GOT3 (cell line): Measurements from ENCODE around the gene PILRA.
"Not testable (repeated sequence)": the region's sequence is repeated elsewhere in the genome, so short reads cannot be mapped to it uniquely, and the experiment has no call there.

Source experiments
- DNase-seq: peaks from one replicate; lab custom pipeline; 2025; ENCODE audit warnings: mixed read lengths; lab: John Stamatoyannopoulos, UW

Gene PILRA

DNA sequence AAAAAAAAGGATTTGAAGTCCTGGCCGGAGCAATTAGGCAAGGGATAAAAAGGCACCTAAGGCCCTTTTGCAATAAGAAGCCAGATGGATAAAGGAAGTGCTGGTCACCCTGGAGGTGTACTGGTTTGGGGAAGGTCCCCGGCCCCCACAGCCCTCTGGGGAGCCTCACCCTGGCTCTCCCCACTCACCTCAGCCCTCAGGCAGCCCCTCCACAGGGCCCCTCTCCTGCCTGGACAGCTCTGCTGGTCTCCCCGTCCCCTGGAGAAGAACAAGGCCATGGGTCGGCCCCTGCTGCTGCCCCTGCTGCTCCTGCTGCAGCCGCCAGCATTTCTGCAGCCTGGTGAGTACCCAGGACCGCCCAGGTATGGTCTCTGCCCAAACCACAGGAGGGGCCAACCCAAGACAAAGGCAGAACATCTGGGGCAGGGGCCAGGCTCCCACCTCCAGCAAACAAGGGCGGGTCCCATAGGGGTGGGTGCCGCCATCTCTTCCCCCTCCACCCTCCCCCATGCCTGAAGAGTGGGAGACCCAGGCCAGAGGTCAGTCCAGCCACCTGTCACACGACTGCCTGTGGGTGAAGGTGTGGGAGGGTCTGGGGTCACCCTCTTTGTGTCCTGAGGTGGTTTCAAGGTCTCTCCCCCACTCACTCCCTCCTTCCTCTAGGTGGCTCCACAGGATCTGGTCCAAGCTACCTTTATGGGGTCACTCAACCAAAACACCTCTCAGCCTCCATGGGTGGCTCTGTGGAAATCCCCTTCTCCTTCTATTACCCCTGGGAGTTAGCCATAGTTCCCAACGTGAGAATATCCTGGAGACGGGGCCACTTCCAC, 15.0 kb upstream of the PILRA start, which contains the start of gene PILRB:
TSS of gene PILRB (plus strand) at position 91 of the 830 bp plus-strand sequence. CDS start at position 277, 186 bp downstream.
- no peak for DNase-seq

DNA sequence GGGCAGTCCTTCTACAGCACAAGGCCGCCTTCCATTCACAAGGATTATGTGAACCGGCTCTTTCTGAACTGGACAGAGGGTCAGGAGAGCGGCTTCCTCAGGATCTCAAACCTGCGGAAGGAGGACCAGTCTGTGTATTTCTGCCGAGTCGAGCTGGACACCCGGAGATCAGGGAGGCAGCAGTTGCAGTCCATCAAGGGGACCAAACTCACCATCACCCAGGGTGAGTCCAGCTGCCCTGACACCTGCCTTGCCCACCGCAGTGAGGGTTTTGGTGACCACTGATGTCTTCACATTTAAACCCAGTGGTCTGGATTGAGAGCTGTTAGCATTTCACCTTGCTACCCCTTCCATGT, 14.5 kb upstream of the PILRA start:
- no peak for DNase-seq

DNA sequence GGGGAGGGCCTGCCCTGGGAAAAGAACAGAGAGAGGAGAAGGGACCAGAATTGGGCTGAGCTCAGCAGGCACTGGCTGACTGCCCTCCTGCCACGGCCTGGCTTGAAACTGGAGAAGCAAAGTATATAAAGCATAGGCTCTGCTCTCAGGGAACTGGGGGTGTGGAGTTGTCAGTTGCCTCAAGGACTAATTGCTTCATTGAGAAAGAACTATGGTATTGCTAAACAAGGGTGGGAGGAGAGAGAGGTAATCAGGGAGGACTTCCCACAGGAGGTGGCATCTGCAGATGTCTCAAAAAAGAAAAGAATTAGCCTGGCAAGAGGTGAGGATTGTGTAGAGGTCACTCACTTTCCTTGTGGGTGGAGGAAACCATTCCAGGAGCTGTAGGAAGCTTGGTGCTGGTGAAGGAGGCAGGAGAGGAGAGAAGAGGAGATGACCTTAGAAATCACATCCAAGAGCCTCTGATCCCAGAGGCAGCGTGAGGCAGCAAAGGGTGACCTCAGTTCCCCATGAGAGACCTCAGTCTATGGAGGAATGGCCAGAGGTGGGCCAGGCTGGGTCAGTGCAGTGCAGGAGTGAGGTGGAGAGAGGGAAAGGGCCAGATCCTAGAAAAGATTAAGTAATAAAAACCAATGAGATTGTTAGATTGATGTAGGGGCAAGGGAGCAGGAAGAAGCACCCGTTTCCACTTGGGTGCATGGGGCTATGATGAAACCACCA, 13.0 kb upstream of the PILRA start:
- DNase-seq = no peak

DNA sequence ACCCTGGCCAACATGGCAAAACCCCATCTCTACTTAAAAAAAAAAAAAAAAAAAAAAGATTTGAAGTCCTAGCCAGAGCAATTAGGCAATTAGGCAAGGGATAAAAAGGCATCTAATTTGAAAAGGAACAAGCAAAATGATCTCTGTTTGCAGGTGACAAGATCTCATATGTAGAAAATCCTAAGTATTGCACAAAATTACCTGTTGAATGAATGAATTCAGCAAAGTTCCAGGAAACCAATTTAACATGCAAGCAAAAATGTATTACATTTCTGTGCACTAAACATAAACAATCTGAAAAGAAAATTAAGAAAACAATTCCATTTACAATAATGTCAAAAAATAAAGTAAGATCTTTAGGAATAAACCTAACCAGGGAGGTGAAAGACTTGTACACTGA, 10.2 kb upstream of the PILRA start:
- no peak for DNase-seq

DNA sequence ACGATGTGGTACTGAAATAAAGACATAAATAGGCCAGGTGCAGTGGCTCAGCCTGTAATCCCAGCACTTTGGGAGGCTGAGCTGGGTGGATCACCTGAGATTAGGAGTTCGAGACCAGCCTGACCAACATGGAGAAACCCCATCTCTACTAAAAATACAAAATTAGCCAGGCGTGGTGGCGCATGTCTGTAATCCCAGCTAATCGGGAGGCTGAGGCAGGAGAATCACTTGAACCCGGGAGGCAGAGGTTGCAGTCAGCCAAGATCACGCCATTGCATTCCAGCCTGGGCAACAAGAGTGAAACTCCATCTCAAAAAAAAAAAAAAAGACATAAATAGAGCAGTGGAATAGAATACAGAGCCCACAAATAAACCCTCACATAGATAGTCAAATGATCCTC, 9.5 kb upstream of the PILRA start:
- DNase-seq = not testable (repeated sequence)

DNA sequence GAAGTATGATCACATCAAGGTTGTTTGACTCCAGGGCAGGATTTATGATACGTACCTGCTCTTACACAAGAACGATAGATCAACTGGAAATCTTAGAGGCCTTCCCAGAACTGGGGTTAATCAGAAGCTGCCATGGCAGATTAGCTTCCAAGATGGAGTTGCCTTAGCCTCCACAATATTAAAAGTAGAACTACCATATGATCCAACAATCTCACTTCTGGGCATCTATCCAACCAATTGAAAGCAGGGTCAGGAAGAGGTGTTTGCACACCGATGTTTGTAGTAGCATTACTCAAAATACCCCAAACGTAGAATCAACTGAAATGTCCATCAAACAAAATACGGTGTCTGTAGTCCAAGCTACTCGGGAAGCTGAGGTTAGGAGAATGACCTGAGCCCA, 8.8 kb upstream of the PILRA start:
- DNase-seq = no peak

DNA sequence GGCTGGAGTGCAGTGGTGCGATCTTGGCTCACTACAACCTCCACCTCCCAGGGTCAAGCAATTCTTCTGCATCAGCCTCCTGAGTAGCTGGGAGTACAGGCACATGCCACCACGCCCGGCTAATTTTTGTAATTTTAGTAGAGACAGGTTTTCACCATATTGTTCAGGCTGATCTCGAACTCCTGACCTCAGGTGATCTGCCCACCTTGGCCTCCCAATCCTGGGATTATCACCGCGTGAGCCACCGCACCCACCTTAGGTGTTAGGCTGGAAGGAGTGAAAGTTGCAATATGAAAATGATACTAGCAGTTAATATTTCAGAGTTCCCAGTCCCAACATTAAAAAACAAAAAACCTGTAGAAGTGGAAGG, 7.3 kb upstream of the PILRA start:
- DNase-seq = not testable (repeated sequence)

DNA sequence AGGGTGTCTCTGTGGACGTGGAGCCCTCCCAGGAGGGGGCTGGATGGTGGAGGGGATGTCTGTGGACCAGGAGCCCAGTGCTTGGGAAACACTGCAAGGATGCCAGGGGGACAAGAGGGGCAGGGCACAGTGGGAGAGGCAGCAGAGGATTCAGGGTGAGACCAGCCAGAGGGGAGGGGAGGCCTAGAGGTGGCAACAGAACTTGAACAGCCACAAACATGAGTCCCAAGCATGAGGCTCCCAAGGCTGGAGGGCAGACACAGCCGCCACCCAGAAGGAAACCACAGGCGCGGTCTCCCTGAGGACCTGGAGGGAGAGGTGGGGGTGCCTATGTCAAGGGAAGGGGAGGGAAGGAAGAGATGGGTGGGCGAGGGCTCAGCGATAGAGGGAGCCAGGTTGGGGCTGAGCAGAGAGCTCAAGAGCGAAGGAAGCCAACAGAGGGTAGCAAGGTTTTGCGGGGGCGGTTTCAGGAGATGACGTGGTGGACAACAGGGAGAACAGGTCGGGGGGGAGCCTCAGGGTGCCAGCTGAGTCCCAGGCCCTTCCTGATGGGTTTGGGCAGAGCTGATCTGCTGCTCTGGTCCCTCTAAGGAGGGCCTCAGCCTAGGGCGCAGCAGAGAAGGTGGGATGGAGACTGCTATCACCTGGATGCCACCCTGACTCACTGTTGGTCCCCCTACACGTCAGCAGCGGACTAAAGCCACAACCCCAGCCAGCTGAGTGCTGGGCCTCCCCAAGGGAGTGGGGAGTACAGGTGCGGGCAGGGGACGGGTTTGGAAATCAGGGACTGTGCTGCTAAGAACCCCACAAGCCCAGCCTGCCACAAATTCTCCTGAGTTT, 6.7 kb upstream of the PILRA start:
- no peak for DNase-seq

DNA sequence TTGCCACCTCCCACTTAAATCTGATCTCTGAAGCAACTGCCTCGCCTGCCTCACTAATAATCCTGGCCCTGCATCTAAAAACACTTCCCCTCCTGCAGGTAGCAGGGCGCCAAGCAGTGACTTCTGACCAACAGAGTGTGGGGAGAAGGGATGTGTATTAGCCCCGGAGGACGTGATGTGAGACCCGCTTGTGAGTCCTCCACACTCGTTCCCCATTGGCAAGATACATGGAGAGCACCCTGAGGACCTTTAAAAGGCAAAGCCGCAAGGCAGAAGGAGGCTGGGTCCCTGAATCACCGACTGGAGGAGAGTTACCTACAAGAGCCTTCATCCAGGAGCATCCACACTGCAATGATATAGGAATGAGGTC, 6.1 kb upstream of the PILRA start:
- DNase-seq = no peak

DNA sequence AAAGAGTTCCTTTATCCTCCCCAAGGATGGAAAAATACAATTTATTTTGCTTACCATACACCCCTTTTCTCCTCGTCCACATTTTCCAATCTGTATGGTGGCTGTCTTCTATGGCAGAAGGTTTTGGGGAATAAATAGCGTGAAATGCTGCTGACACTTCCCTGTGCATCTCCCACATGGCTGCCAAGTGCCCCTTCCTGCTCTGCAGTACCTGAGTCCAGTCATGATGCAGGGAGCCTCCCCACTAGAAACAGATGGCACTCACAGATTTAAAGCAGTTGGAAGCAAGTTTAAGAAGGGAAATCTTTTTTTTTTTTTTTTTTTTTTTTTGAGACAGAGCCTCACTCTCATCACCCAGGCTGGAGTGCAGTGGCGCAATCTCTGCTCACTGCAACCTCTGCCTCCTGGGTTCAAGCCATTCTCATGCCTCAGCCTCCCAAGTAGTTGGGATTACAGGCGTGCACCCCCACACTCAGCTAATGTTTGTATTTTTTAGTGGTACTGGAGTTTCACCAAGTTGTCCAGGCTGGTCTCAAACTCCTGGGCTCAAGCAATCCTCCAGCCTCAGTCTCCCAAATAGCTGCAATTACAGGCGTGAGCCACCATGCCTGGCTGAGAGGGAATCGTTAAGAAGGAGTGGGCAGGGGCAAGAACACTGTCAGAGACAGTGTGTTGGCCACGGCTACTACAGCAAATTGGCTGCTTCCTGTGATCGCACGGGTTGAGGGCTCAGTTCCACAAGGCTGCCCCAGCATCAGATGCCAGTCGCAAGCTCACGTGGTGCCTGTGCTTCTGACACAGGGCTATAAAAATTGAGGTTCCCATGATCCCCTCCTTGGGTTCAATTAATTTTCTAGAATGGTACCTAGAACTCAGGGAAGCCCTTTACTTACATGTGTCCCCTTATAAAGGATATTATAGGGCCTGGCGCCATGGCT, 5.3 kb upstream of the PILRA start:
- no peak for DNase-seq

DNA sequence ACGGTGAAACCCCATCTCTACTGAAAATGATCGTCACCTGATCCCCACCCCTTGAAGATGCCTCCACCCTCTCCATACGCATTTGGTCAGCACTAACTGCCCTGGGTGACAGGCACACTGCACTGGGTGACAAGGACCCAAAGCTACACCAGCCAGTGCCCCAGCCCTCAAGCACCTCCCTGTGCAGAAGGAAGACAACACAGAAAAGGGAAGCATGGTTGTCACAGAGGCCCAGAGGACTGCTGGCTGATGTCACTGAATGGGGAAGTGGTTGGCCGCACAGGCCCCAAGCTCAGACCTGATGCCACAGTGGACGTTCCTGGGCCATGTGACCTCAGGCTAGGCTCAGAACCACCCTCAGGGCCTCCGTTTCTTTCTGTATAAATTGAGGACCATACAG, 4.2 kb upstream of the PILRA start:
- no peak for DNase-seq

DNA sequence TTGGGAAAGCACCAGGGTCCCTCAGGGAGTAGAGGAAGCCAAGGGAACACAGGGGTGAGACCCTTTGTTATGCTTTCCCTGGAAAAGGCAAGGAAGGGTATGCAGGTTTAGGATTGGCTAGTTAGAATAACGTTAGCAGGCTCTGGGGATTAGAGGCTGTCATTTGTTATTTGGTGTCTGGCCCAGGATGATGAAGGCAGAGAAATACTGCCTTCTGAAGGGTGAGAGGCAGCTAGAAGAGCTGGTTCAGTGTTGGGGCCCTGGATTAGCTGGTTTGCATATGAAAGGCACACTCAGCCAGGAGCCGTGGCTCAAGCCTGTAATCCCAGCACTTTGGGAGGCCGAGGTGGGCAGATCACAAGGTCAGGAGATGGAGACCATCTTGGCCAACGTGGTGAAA, 3.0 kb upstream of the PILRA start:
- DNase-seq = no peak

DNA sequence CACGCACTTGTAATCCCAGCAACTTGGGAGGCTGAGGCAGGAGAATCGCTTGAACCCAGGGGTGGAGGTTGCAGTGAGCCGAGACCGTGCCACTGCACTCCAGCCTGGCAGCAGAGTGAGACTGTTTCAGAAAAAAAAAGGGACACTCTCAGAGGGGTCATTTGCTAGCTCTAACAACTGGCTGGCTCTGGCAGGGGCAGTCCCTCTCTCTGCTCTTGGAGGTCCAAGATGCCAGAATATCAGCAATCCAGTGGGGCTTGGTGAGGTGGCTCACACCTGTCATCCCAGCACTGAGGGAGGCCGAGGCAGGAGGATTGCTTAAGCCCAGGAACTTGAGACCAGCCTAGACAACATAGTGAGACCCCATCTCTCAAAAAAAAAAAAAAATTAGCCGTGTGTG, 2.5 kb upstream of the PILRA start:
- DNase-seq = no peak

DNA sequence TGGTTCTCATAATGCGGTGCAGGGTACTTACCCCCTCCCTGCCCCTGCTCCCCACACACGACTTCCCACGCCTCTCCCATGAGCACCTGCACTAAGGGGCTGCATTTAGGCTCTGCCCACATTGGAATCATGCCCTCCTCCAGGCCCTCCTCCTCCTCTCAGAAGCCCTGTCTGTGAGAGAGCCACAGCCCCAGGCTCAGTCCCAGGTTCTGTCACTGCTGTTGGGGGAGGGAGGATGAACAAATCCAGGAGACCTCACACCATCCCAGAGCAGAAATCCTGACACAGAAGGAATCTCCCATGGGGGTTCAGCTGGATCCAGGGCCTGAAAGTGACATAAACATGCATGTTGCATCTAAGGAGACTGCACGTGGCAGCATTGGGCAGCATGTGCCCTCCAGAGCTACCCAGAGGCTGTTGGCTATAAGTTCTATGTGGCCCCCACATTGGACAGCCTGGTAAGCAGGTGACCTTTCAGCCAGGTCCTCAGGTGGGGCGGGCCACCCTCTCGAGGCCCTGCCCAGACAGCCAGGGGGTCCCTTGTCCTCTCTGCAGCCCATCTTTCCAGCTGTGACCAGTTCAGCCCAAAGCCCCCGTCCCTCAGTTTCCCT, 1.6 kb upstream of the PILRA start:
- no peak for DNase-seq

DNA sequence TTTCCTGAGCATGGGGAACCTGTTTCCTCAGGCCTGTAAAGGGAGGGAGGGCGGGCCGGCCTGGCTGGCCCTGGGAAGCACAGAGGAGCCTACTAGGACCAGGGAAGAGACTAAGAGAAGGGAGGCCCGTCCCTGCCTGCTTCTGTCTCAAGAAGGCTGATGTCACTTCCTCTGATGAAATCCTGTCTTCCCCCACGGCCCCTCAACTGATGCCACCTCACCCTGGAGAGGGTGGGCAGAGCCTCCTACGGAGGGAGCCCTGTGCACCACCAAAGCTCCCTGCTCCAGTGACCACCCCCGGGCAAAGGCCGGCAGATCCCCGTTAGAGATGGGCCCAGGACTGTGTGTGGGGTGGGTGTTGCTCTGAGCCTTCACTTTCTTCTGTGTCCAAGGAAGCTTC, 1.0 kb upstream of the PILRA start:
- no peak for DNase-seq

DNA sequence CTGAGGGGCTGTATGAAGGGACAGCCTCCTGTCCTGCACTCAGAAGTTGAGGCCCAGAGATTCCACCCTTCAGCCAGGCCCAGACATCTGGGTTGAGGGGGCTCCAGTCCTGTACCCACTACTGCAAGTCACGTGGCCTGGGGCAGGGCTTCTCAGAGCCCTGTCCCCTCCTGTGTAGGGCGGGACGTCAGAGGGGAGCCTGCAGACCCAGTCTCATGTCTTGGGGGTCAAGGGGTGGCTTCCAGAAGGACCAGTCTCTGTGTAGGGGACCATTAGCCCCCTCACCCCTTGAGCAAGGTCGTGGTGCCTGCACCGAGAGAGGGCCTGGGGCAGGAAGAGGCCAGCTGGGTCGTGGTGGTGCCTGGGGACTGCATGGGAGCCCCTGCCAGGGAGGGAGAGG, 593 bp upstream of the PILRA start:
- no peak for DNase-seq

DNA sequence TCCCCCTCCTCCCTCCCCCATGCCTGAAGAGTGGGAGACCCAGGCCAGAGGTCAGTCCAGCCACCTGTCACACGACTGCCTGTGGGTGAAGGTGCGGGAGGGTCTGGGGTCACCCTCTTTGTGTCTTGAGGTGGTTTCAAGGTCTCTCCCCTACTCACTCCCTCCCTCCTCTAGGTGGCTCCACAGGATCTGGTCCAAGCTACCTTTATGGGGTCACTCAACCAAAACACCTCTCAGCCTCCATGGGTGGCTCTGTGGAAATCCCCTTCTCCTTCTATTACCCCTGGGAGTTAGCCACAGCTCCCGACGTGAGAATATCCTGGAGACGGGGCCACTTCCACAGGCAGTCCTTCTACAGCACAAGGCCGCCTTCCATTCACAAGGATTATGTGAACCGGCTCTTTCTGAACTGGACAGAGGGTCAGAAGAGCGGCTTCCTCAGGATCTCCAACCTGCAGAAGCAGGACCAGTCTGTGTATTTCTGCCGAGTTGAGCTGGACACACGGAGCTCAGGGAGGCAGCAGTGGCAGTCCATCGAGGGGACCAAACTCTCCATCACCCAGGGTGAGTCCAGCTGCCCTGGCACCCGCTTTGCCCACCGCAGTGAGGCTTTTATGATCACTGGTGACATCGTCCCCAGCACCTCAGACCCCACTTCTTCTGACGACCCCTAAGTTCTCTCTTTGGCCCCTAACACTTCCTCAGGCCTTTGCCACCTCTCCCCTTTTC, 747 bp downstream of the PILRA start:
- not testable (repeated sequence) for DNase-seq

DNA sequence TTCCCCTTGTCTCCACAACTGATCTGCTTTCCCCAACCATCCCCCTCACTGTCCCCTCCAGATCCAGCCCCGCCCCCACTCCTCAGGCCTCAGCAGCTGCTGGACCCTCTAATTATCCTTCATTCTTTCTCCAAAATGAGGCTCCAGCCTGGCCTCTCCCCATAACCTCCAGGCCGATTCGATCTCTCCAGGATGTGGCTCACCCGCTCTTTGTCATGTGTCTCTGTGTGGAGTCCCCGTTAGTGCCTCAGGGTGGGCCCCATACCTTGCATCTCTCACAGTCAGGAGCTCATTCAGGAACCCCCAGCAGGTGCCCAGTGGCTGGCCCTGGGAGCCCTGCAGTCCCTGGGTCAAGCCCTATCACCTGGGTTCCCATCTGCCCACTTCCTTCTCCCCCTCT, 1.3 kb downstream of the PILRA start:
- DNase-seq = no peak

DNA sequence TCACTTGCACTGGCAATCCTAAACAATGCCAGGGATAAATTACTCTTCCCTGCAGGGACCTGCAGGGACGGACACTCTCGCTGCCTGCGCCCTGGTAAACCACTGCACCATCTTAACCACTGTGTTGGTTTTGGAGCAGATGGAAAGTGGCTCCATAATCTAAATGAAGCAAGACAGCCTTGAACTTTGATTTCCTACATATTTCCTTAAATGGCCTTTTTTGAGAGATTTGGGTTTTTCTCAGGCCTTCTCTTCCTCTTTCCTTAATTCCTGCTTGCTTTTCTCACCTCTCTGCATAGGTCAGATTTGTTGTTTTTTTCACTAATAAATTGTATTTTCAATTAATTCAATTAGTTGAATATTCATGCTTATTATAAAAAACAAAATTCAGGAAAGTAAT, 2.8 kb downstream of the PILRA start:
- DNase-seq = no peak

DNA sequence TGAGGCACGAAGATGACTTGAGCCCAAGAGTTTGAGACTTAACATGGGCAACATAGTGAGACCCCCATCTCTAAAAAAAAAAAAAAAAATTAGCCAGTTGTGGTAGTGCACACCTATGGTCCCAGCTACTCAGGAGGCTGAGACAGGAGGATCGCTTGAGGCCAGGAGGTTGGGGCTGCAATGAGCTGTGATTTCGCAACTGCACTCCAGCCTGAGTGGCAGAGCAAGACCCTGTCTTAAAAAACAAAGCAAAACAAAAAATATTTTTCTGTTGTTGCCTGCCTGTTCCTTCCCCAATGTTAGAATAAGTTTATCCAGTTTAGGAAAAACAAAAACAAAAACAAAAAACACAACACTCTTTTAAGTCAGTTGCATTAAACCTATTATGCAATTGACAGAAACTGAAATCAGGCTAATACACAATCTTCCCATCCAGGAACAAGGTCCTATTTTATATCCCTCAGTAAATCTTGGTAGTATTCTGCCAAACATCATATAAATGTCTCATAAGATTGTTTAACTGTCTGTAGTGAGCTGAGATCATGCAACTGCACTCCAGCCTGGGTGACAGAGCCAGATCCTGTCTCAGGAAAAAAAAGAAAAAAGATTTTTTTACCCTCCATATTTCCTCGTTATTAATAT, 4.9 kb downstream of the PILRA start:
- no peak for DNase-seq
